HS-5 (cell line): Measurements from ENCODE around the gene AGRP.

Source experiments
- DNase-seq: peaks from one replicate; pipeline ENCODE4 v3.0.0-alpha.2; 2012; ENCODE audit warnings: low read depth

Gene AGRP

GRCh38 chr16:67463059-67463458, 20.3 kb downstream of the AGRP start:
- DNase-seq, result no peak

- no peak for DNase-seq
Observed at GRCh38 chr16:67462279-67462655, 21.1 kb downstream of the AGRP start.

- no peak for DNase-seq
Observed at GRCh38 chr16:67461600-67462278, 21.6 kb downstream of the AGRP start.

- no peak for DNase-seq
Observed at GRCh38 chr16:67460961-67461360, 22.4 kb downstream of the AGRP start.

- DNase-seq, result no peak
Observed at GRCh38 chr16:67460168-67460567, 23.2 kb downstream of the AGRP start.

- DNase-seq, result no peak
Observed at GRCh38 chr16:67459861-67460150, 23.5 kb downstream of the AGRP start.

DNA sequence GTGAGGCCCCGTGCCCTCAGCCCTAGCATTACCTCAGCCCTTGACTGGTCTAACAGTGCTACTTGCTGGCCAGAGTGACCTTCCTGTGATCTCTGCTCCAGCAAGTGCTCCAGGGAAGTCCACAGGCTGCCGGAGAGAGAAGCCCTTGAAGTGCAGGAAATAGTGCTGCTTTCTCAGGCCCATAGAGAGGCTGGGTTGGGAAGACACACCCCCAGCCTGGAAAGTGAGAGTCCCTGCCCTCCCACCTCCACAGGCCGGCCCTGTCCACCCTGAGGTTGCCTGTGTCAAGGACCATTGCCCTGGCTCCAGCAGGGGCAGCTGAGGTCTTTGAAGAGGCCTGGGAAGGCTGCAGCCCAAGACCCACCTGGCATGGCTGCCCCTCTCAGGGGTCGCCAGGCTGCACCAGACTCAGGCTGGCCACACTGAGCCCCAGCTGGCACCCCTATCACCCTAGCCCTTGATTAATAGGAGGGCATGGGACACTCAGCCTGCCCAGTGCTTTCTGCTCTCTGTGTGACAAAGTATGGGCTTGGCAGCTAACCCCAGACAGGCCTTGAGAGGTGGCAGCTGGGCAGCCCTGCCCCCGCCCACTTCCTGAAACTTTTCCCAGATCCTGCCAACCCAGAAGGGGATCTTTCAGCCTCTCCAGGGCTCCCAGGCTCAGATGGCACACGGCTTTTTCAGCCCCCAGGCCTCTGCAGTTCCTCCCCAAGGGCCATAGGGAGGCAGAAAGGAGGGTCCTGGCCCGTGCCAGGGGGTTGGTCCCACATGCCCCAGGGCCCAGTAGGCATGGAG, 24.1 kb downstream of the AGRP start:
- no peak for DNase-seq

GRCh38 chr16:67458121-67458641, 25.2 kb downstream of the AGRP start:
- no peak for DNase-seq

- no peak for DNase-seq
Observed at GRCh38 chr16:67457611-67458010, 25.7 kb downstream of the AGRP start.

DNA sequence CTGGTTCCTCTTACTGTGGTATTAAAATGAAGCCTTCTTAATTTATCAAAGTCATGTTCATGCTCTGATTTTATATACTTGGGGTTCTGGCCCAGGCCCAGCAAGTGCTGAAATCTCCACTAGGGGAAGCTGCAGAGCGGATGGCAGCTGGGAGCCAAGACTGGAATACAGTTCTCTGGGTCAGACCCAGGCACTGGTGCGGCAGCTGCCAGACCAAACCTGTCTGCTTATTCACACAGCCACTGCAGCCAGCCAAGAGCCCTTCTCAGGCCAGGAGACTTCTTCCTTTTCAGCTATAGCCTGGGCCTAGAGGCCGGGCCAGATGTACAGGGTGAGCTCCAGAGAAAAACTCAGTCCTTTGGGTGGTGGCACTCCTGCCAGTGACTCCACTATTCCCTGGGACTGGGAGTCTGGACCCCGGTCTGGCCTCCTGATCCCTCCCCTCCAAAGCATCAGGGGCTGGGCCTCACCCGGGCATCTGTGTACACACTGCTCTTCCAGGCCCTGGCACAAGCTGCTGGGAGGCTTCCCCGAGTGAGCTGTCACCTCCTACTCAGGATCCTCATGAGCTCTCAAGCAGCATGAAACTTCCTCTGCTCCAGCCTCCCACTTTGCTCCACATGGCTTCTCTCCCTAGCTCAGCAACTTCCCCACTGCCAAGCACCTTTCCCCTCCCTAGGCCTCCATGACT, 26.8 kb downstream of the AGRP start:
- DNase-seq, result no peak

- no peak for DNase-seq
Observed at GRCh38 chr16:67454852-67455251, 28.5 kb downstream of the AGRP start.

- DNase-seq, result no peak
Observed at GRCh38 chr16:67454104-67454503, 29.2 kb downstream of the AGRP start.

DNA sequence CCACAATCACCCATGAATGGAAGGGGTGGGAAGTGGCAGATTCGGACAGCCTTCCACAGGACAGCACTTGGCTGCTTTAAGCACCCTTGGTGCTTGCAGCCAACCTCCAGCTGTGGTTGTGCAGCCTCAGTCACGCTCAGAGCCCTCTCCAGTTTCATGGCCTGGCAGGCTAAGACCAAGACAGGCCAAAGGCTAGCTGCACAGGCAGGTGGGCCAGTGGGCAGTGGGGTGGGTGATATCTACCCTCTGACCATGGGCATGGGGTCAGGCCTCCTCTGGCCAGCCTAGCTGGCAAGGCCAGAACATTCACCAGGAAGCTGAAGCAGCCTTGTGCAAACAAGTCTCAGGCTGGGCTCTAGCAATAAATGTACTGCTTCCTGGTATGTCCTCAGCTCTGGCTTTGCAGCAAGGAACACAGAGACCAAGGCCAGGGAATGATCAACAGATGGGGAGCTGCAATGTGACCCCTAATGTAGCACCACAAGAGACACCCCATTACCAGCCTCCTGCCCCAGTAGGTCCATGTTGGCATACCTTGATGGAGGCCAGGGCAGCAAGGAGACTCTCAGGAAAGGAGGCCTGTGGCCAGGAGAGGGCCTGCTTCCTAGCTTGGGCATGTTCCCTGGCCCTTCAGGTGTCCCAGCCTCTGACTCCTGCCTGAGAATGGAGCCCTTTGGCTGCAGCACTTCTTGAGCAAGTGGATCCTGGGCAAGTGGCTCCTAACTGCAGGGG, 31.5 kb downstream of the AGRP start:
- DNase-seq, result no peak

DNA sequence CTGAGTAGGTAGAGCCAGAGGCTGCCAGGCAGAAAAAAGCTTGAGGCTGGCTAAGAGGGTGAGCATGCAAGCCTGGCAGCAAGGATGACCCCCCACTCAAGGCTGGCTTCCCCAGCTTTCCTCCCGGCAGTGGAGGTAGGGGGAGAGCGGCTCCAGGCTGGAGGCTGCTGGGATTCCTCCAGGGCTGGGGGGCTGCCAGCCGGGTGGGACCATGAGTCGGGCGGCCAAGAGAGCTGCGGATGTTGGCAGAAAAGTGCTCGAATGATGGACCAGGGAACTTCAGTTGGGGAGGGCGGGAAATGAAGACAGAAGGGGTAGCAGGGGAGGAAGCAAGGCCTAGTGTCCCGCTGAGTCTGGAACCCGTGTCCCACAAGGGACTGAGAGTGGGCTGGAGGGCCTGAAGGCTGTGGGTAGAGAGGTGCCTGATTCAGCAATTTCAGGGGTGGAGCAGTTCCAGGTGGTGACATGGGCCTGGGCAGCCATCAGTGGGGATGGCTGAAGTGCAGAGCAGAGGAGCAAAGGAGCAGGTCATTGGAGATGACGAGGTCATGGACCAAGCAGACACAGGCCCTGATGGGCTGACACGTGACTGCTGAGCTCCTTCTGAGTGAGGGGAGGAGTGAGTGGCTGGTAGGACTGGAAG, 32.2 kb downstream of the AGRP start:
- no peak for DNase-seq

GRCh38 chr16:67449739-67450138, 33.6 kb downstream of the AGRP start:
- no peak for DNase-seq

DNA sequence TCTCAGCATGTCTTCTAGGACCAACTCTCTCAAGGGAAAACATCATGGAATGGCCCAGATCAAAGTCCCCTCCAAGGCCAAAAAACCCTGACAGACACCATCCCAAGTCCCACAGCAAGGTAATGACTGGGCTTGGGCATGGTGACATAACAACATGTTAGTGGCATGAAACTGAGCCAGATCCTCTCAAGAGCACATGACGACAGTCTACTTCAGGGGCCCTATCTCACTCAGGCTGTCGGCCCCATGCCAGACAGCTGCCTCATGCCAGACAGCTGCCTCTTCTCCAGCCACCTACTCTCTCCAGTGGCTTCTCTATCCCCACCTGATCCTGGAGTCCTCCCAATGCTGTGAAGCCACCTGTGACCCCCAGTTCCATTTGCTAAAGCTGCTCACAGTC, 34.0 kb downstream of the AGRP start:
- DNase-seq, result no peak

DNA sequence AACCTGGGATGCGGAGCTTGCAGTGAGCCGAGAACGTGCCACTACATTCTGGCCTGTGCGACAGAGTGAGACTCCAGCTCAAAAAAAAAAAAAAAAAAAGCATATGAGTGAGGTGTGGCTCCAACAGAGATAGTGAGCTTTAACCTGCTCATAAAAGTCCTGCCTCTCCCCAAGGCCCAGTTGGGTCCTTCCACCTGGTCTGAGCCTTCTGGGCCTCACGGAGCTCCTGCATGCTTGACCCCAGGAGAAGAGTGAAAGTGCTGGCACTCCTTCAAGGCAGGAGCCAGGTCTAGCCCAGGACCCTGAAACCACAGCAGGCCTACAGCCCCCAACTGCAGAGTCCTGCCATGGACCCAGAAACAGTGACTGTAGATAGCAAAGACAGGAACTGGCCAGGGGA, 34.8 kb downstream of the AGRP start:
- DNase-seq, result no peak

DNA sequence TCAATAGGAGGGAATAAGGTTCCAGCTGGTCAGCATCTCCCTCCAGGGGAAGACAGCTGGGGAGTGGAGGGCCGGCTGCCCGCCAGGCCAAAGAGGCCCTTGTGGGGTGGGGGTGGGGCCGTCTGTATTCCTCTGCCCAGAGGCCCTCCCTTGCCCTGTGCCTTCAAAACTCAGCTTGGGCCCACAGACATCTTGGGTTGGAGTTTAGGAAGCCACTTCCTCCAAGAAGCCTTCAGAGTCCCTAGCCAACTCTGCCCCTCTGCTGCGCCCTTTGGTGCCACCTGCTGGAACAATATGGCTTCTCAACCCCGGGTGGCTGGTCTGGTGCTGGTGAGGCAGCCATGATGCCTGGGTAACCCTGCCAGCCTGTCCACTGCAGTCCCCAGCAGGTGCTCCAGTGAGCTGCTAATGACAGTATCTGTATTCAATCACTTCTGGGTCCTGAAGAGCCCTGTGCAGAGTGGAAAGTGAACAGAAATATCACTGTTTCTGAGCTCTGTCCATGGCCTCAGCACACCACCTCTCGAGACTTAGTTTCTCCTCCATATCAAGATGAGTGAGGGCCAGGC, 35.8 kb downstream of the AGRP start:
- no peak for DNase-seq

DNA sequence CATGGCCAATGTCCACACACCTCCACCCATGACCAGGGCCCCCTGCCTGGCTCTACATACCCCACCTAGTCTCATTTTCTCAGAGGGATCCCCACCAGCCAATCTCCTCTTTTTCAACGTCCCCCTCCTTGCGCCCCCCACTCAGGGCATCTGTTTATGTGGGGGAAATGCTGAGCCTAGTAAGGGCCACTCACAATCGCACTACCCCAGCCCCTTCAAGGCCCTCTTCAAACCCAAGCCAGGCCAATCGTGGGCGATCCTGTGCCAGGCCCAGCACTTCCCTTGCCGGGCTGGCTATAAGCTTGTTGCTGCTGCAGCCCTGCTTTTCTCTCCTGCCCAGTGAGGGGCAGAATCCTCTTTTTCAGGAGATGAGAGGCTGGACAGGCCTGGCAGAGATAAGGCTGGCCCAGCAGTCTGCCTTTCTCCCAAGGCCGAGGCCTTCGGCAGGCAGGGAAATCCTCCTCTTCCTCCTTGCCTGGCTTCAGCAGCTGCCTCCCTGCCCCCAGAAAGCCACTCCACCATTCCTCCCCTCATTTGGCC, 36.3 kb downstream of the AGRP start:
- no peak for DNase-seq

- DNase-seq, result no peak
Observed at GRCh38 chr16:67445913-67446907, 37.1 kb downstream of the AGRP start.
